H1 (cell line): ENCODE measurements around the gene OR2A14. TPM values are rescaled to one million over a fixed set of nuclear protein-coding genes. Genes with fewer than 3 reads are reported as not detected.

ENCODE experiments used
- CTCF ChIA-PET: fragments of 300-600 bp; sonication (Branson Sonifier 250); formaldehyde crosslinking; loops from one replicate; lab custom pipeline; 2021; ENCODE audit not compliant: partially characterized antibody; lab: Charles Lee
- POLR2A ChIA-PET: fragments of 300-600 bp; sonication (Branson Sonifier 250); formaldehyde crosslinking; loops from one replicate; lab custom pipeline; 2021; ENCODE audit warnings: inconsistent platforms; ENCODE audit not compliant: partially characterized antibody; lab: Charles Lee
- DNase-seq, 2 experiments: peaks; one replicate each; pipeline versions ENCODE4 v3.0.0 to v3.0.0-alpha.2; 2010 to 2022; ENCODE audit warnings: low spot score in 2 of 2, low read depth in 1 of 2, mixed read lengths in 1 of 2
- FAIRE-seq: peaks from 2 replicates; lab custom pipeline; 2011; peaks lifted over from hg19 to GRCh38; lab: Jason Lieb, UNC
- H2AFZ ChIP-seq: 2 replicates; pipeline ENCODE4 v1.8.1; 2012; ENCODE audit warnings: low read length, inconsistent platforms
- H2AK5ac ChIP-seq: 2 replicates; pipeline ENCODE4 v1.6.1; 2013; ENCODE audit warnings: low read depth, low read length
- H2BK120ac ChIP-seq: replicated peaks from 2 replicates; pipeline ENCODE3; 2013; ENCODE audit warnings: low read depth, low read length, inconsistent platforms
- H2BK12ac ChIP-seq: 2 replicates; pipeline ENCODE4 v1.6.1; 2013; ENCODE audit warnings: low read depth, low read length
- H2BK15ac ChIP-seq: 2 replicates; pipeline ENCODE4 v1.6.1; 2013; ENCODE audit warnings: low read length
- H2BK20ac ChIP-seq: 2 replicates; pipeline ENCODE4 v1.6.1; 2013; ENCODE audit warnings: low read length
- H2BK5ac ChIP-seq: 2 replicates; pipeline ENCODE4 v1.6.1; 2013; ENCODE audit warnings: low read depth, low read length
- H3K14ac ChIP-seq: 2 replicates; pipeline ENCODE4 v1.6.1; 2013; ENCODE audit warnings: inconsistent platforms; ENCODE audit not compliant: insufficient read length
- H3K18ac ChIP-seq: 2 replicates; pipeline ENCODE4 v1.6.1; 2013; ENCODE audit warnings: low read length; ENCODE audit errors: extremely low read depth
- H3K23ac ChIP-seq: 2 replicates; pipeline ENCODE4 v1.6.1; 2013; ENCODE audit warnings: inconsistent platforms; ENCODE audit not compliant: insufficient read length
- H3K23me2 ChIP-seq: 2 replicates; pipeline ENCODE4 v1.6.1; 2013; ENCODE audit warnings: low read depth, low read length
- H3K27ac ChIP-seq: 2 replicates; pipeline ENCODE4 v1.6.1; 2011; ENCODE audit warnings: low read depth, low read length, inconsistent platforms
- H3K27me3 ChIP-seq, 4 experiments: replicated peaks in 1 of 4; 1 replicate in 1 of 4; 2 replicates in 3 of 4; pipeline versions ENCODE4 v1.6.1 to v1.8.1; 2011 to 2013; ENCODE audit warnings: low read length in 3 of 4, mild to moderate bottlenecking in 3 of 4, inconsistent platforms in 2 of 4, mixed read lengths in 2 of 4, moderate library complexity in 1 of 4; ENCODE audit not compliant: control insufficient read depth in 3 of 4, insufficient read depth in 3 of 4; ENCODE audit errors: extremely low read depth in 1 of 4
- H3K36me3 ChIP-seq, 4 experiments: 2 replicates each; pipeline versions ENCODE4 v1.6.1 to v1.8.1; 2011 to 2013; ENCODE audit warnings: mild to moderate bottlenecking in 4 of 4, low read length in 3 of 4, moderate library complexity in 2 of 4, control low read depth in 1 of 4, inconsistent platforms in 1 of 4; ENCODE audit not compliant: insufficient read depth in 4 of 4, control insufficient read depth in 2 of 4
- H3K4ac ChIP-seq: replicated peaks from 2 replicates; pipeline ENCODE3; 2013; ENCODE audit warnings: low read length, low read depth, mixed read lengths, inconsistent platforms; ENCODE audit not compliant: insufficient read length
- H3K4me1 ChIP-seq, 4 experiments: replicated peaks in 1 of 4; 1 replicate in 1 of 4; 2 replicates in 3 of 4; pipeline versions ENCODE4 v1.6.1 to v1.8.1; 2011 to 2013; ENCODE audit warnings: low read length in 3 of 4, inconsistent platforms in 2 of 4, mixed read lengths in 1 of 4; ENCODE audit not compliant: insufficient read depth in 4 of 4, control insufficient read depth in 3 of 4
- H3K4me2 ChIP-seq, 2 experiments: 2 replicates each; pipeline versions ENCODE4 v1.6.1 to v1.8.1; 2011 to 2013; ENCODE audit warnings: low read depth in 2 of 2, low read length in 2 of 2, control low read depth in 1 of 2, inconsistent platforms in 1 of 2, mild to moderate bottlenecking in 1 of 2; ENCODE audit not compliant: insufficient read depth in 1 of 2
- H3K4me3 ChIP-seq, 4 experiments: fragments of 200-600, 300-600 bp in 1 of 4; sonication (generic), shearing (Covaris generic), sonication (Bioruptor Twin) in 1 of 4; 2 replicates each; pipeline versions ENCODE4 v1.5.1 to v1.8.1; 2011 to 2016; ENCODE audit warnings: low read length in 4 of 4, low read depth in 3 of 4, control low read depth in 2 of 4, inconsistent platforms in 2 of 4, mild to moderate bottlenecking in 2 of 4, mixed read lengths in 1 of 4, moderate library complexity in 1 of 4; ENCODE audit not compliant: insufficient read depth in 2 of 4; ENCODE audit errors: extremely low read depth in 1 of 4
- H3K56ac ChIP-seq: replicated peaks from 2 replicates; pipeline ENCODE3; 2013; ENCODE audit warnings: low read depth, mild to moderate bottlenecking, mixed read lengths, low read length, inconsistent platforms; ENCODE audit not compliant: insufficient read length
- H3K79me1 ChIP-seq: 2 replicates; pipeline ENCODE4 v1.6.1; 2013; ENCODE audit warnings: low read depth, low read length, control low read depth
- H3K79me2 ChIP-seq, 2 experiments: 2 replicates each; pipeline versions ENCODE4 v1.6.1 to v1.8.1; 2012 to 2013; ENCODE audit warnings: low read length in 2 of 2, mild to moderate bottlenecking in 2 of 2, inconsistent platforms in 1 of 2; ENCODE audit not compliant: insufficient read depth in 2 of 2, control insufficient read depth in 1 of 2
- H3K9ac ChIP-seq, 4 experiments: replicated peaks in 1 of 4; 1 replicate in 1 of 4; 2 replicates in 3 of 4; pipeline versions ENCODE4 v1.6.1 to v1.8.1; 2011 to 2013; ENCODE audit warnings: low read depth in 3 of 4, low read length in 3 of 4, control low read depth in 2 of 4, mild to moderate bottlenecking in 2 of 4, moderate library complexity in 2 of 4, inconsistent platforms in 1 of 4; ENCODE audit errors: extremely low read depth in 1 of 4
- H3K9me3 ChIP-seq, 2 experiments: 2 replicates each; pipeline versions ENCODE4 v1.6.1 to v1.8.1; 2012 to 2013; ENCODE audit warnings: mild to moderate bottlenecking in 2 of 2, moderate library complexity in 2 of 2, control low read depth in 1 of 2, inconsistent platforms in 1 of 2, low read depth in 1 of 2, low read length in 1 of 2, mixed read lengths in 1 of 2; ENCODE audit not compliant: insufficient read depth in 2 of 2
- H4K20me1 ChIP-seq, 2 experiments: replicated peaks in 1 of 2; 2 replicates each; pipeline versions ENCODE3 to v1.8.1; 2011 to 2013; ENCODE audit warnings: inconsistent platforms in 2 of 2, low read length in 2 of 2, mild to moderate bottlenecking in 1 of 2; ENCODE audit not compliant: insufficient read depth in 2 of 2, control insufficient read depth in 1 of 2
- H4K5ac ChIP-seq: 2 replicates; pipeline ENCODE4 v1.6.1; 2013; ENCODE audit warnings: low read length, low read depth, mixed read lengths, inconsistent platforms; ENCODE audit not compliant: insufficient read length
- H4K8ac ChIP-seq: 2 replicates; pipeline ENCODE4 v1.8.0; 2013; ENCODE audit warnings: mild to moderate bottlenecking, moderate library complexity, low read length, inconsistent platforms; ENCODE audit not compliant: insufficient read depth; ENCODE audit errors: extremely low read depth
- H4K91ac ChIP-seq: replicated peaks from 2 replicates; pipeline ENCODE3; 2013; ENCODE audit warnings: low read length, mixed read lengths, inconsistent platforms; ENCODE audit not compliant: insufficient read length
- POU5F1 ChIP-seq: IDR thresholded peaks from 2 replicates; pipeline ENCODE4 v1.6.1; 2011; ENCODE audit warnings: low read depth, mild to moderate bottlenecking, low read length, moderate library complexity
- WGBS, 2 experiments: shearing (Covaris generic) in 1 of 2; methylation state at CpG; one replicate each; pipeline versions ENCODE4 v1.1.6 to v1.1.7; 2013 to 2015; ENCODE audit warnings: low lambda C conversion rate in 2 of 2, mixed read lengths in 2 of 2, inconsistent platforms in 1 of 2, low coverage in 1 of 2, missing lambda C conversion rate in 1 of 2; ENCODE audit not compliant: insufficient replicate concordance in 2 of 2, insufficient coverage in 1 of 2, insufficient read length in 1 of 2; ENCODE audit errors: extremely low coverage in 1 of 2, missing lambda C conversion rate in 1 of 2; 5-methylcytosine and 5-hydroxymethylcytosine counted together
- polyA plus RNA-seq, 7 experiments: library from polyadenylated mRNA; depleted of rRNA in 3 of 7; stranded (reverse) in 5 of 7; unstranded in 2 of 7; fragments of >200 nt in 5 of 7; fragments of 200-250 nt in 2 of 7; gene quantifications; 1 replicate in 5 of 7; 2 replicates in 1 of 7; 4 replicates in 1 of 7; pipeline versions ENCODE4 v1.2.1 to v1.2.3, GENCODE V29; 2011 to 2013; ENCODE audit warnings: missing spikeins in 2 of 7, mixed read lengths in 2 of 7
- total RNA-seq: library from RNA; stranded (reverse); fragmentation: NEBNext Ultra II Directional; extraction: Animal tissue kit (Norgen Biotek cat#: 25700); gene quantifications from 2 replicates; pipeline ENCODE4 v1.2.1, GENCODE V29; 2021

The OR2A14 gene
- total and polyA plus RNA-seq, 2 of the 8 experiments (the other 6 are each of a cell fraction or from before 2014, with no cell fraction given) = not detected

DNA sequence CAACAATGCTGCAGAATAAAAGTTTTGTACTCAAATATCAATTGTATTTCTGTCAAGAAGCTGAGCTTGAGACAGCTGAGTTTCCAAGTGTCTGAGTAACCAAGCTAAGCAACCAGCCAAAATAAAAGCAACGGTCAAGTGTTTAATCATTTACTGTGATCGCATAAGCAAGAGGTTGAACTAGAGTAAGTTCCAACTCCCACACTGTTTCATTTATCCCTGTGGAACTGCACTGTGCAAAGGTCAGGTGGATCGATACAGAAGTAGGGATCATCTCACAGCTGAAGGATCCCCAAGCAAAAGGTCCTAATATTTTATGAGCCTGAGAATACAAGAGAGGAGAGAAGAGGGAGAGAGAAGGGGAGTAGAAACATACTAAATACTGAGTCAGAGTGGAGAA is 21.4 kb downstream of the OR2A14 start:
- Histone ChIP-seq H3K4me3 (no peak overlapping the region), H3K18ac (no peak overlapping the region), H4K20me1 (no peaks in the 10 kb centered on the region), H3K14ac (no peak overlapping the region), H4K5ac (no peak overlapping the region), H3K23ac (no peak overlapping the region), H3K27ac (no peak overlapping the region), H3K56ac (no peak overlapping the region), H3K79me1 (no peaks in the 10 kb centered on the region), H3K79me2 (no peaks in the 10 kb centered on the region), H2BK120ac (no peak overlapping the region), H3K4me2 (no peak overlapping the region), H3K27me3 (no peaks in the 10 kb centered on the region), H3K36me3 (no peaks in the 10 kb centered on the region), H2BK12ac (no peak overlapping the region), H3K4ac (no peak overlapping the region), H4K8ac (no peak overlapping the region), H2BK20ac (no peak overlapping the region), H3K4me1 (no peaks in the 10 kb centered on the region), H2AK5ac (no peak overlapping the region), H4K91ac (no peak overlapping the region), H3K23me2 (no peaks in the 10 kb centered on the region), H2BK15ac (no peak overlapping the region), H2BK5ac (no peak overlapping the region), H3K9me3 (peaks cover 3 to 12% of the 10 kb centered on the region in 2 experiments; a peak in 3 of 4 replicates), H2AFZ (no peak overlapping the region), H3K9ac (no peak overlapping the region)
- CTCF ChIA-PET = no interaction called here
- DNase-seq (no peak), FAIRE-seq (no peak)
- WGBS, 2 experiments = 72% methylated on average over 3 of the region's 3 CpGs; no CpG with 5 or more reads in 1 of the 2 experiments
- no peak for TF ChIP-seq POU5F1
- POLR2A ChIA-PET = no interaction called here
